ENCODE measurements around the gene ABHD6. TPM values are rescaled to one million over a fixed set of nuclear protein-coding genes. Genes with fewer than 3 reads are reported as not detected.

Gene ABHD6
- total and polyA plus RNA-seq, 9 of the 15 experiments (the other 6 are each of a cell fraction or from before 2014, with no cell fraction given): 0.53 to 3.6 (median 2.5) TPM

DNA sequence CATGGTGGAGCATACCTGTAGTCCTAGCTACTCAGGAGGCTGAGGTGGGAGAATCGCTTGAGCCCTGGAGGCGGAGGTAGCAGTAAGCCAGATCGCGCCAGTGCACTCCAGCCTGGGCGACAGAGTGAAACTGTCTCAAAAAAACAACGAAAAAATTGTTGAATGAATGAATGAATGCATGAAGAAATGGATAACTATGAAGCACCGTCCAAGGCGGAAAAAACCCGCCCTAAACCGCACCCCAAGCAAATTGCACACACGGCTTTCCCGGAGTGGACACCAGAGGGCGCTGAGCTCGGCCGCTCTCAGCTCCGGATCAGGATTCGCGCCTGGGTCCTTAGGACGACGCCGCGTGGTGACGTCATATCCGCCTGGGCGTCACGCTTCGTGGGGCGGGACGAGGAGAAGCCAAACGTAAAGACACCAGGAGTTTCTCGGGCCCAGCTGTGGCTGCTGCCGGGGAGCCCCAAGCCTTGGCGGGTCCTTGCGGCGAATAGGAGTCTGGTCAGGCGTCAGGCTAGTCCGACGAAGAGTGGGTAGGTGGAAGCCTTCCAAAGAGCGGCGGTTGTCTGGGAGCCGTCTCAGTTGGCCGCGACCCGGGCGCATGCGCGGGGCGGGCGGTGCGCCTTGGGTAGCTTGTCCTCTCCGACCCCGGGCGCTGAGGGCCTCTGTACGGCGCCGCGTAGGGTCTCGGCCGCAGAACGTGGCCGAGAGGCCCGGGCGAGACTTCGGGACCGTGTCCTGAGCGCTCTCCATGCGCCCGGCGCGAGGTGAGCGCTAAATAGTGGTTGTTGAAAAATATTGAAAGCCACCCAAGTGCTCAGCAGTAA, 68.5 kb downstream of the ABHD6 start, which contains the start of the genes HTD2 and RPP14 (continued):
- TF ChIP-seq RCOR1 (IDR thresholded peaks at IDR 0.05; ENCODE audit: borderline replicate concordance in 1 of 2, low read depth in 2 of 2, low read length in 2 of 2) (peak in 1 of 2 experiments; percentile 64; a peak in 2 of 4 replicates), ETV1 (tag; conservative IDR thresholded peaks at IDR 0.05; ENCODE audit: low read depth) (peak; percentile 90), POLR2H (tag; IDR thresholded peaks at IDR 0.05; ENCODE audit: low read depth) (peak; percentile 63), ZNF449 (CRISPR knock-in tag; IDR thresholded peaks at IDR 0.05) (no peak), HBP1 (CRISPR knock-in tag; IDR thresholded peaks at IDR 0.05) (no peak), ZNF316 (IDR thresholded peaks at IDR 0.05) (no peak), PCBP2 (IDR thresholded peaks at IDR 0.05; ENCODE audit: low read depth, low read length, poor library complexity, severe bottlenecking) (no peak)
- TF ChIP-seq, protein P1, sequence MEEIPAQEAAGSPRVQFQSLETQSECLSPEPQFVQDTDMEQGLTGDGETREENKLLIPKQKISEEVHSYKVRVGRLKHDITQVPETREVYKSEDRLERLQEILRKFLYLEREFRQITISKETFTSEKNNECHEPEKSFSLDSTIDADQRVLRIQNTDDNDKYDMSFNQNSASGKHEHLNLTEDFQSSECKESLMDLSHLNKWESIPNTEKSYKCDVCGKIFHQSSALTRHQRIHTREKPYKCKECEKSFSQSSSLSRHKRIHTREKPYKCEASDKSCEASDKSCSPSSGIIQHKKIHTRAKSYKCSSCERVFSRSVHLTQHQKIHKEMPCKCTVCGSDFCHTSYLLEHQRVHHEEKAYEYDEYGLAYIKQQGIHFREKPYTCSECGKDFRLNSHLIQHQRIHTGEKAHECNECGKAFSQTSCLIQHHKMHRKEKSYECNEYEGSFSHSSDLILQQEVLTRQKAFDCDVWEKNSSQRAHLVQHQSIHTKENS (CRISPR knock-in tag; IDR thresholded peaks at IDR 0.05): no peak
- TF ChIP-seq, protein P2, sequence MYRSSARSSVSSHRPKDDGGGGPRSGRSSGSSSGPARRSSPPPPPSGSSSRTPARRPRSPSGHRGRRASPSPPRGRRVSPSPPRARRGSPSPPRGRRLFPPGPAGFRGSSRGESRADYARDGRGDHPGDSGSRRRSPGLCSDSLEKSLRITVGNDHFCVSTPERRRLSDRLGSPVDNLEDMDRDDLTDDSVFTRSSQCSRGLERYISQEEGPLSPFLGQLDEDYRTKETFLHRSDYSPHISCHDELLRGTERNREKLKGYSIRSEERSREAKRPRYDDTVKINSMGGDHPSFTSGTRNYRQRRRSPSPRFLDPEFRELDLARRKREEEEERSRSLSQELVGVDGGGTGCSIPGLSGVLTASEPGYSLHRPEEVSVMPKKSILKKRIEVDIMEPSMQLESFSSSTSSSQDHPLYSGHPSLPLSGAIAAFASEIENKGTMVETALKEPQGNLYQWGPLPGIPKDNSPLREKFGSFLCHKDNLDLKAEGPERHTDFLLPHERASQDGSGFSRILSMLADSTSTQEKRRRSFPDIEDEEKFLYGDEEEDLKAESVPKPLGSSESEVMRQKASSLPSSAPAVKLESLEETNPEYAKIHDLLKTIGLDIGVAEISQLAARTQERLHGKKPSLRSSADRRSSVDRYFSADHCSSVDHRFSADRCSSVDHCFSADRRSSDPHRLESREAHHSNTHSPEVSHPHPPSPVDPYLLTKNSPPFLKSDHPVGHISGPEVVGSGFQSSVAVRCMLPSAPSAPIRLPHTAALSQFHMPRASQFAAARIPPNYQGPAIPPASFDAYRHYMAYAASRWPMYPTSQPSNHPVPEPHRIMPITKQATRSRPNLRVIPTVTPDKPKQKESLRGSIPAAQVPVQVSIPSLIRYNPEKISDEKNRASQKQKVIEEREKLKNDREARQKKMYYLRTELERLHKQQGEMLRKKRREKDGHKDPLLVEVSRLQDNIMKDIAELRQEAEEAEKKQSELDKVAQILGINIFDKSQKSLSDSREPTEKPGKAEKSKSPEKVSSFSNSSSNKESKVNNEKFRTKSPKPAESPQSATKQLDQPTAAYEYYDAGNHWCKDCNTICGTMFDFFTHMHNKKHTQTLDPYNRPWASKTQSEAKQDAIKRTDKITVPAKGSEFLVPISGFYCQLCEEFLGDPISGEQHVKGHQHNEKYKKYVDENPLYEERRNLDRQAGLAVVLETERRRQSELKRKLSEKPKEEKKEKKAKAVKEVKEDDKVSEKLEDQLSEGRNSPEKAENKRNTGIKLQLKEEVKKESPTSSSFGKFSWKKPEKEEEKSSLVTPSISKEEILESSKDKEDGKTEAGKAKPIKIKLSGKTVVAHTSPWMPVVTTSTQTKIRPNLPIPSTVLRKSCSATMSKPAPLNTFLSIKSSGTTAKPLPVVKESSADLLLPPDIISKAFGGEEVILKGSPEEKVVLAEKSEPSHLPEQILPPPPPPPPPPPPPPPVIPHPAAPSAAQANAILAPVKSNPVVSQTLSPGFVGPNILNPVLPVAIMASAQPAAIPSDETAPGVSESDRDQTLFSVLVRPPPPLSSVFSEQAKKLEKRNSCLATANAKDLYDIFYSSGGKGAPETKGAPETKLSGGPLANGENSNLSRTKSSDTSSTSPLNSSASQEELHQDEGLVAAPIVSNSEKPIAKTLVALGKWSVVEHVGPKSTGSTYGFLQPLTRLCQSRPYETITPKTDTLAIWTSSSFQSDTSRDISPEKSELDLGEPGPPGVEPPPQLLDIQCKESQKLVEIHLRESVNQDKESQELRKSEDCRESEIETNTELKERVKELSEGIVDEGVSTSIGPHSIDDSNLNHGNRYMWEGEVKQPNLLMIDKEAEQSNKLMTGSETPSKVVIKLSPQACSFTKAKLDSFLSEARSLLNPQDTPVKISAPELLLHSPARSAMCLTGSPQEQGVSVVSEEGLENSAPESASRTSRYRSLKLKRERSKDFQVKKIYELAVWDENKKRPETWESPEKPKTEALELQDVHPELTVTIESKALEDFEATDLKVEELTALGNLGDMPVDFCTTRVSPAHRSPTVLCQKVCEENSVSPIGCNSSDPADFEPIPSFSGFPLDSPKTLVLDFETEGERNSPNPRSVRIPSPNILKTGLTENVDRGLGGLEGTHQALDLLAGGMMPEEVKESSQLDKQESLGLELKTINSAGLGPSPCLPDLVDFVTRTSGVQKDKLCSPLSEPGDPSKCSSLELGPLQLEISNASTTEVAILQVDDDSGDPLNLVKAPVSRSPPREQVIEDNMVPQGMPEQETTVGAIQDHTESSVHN (IDR thresholded peaks at IDR 0.05; ENCODE audit: borderline replicate concordance in 1 of 2, low read depth in 1 of 2): no peak
- TF ChIP-seq, protein P3, sequence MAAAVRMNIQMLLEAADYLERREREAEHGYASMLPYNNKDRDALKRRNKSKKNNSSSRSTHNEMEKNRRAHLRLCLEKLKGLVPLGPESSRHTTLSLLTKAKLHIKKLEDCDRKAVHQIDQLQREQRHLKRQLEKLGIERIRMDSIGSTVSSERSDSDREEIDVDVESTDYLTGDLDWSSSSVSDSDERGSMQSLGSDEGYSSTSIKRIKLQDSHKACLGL (CRISPR knock-in tag; IDR thresholded peaks at IDR 0.05; ENCODE audit: borderline replicate concordance, poor library complexity, severe bottlenecking): no peak

Data from K562 (cell line).